HEK293T (cell line): Measurements from ENCODE around the gene WDR27.

Experiments used
- BHLHE40 ChIP-seq: fragments of 450-650 bp; IDR thresholded peaks from 2 replicates; pipeline ENCODE4 v1.6.1; 2016; ENCODE audit warnings: mild to moderate bottlenecking, moderate library complexity, borderline replicate concordance
- ELF4 ChIP-seq: fragments of 450-650 bp; IDR thresholded peaks from 2 replicates; pipeline ENCODE4 v1.6.1; 2017; ENCODE audit warnings: antibody characterized with exemption
- FOXM1 ChIP-seq: fragments of 450-650 bp; IDR thresholded peaks from 2 replicates; pipeline ENCODE4 v1.6.1; 2017; ENCODE audit warnings: mild to moderate bottlenecking, borderline replicate concordance
- PKNOX1 ChIP-seq: fragments of 450-650 bp; IDR thresholded peaks from 2 replicates; pipeline ENCODE4 v1.6.1; 2016
- SP1 ChIP-seq: fragments of 450-650 bp; IDR thresholded peaks from 2 replicates; pipeline ENCODE4 v1.6.1; 2017

GRCh38 chr6:169622618-169623017, 79.2 kb downstream of the WDR27 start:
- TF ChIP-seq SP1 (no peak), FOXM1 (no peak), ELF4 (no peak), PKNOX1 (no peak), BHLHE40 (no peak)
